Testis (tissue), 2 donors: ENCODE data around the gene MYO1E.

Source experiments
- CTCF ChIP-seq, 3 experiments: fragments of 450-650 bp in 2 of 3; fragments of 200-600 bp in 1 of 3; sonication (generic) in 1 of 3; IDR thresholded peaks; one replicate each; pipeline ENCODE4 v1.5.1; 2016 to 2019; ENCODE audit warnings: antibody characterized with exemption in 3 of 3, mild to moderate bottlenecking in 2 of 3, moderate library complexity in 1 of 3
- POLR2A ChIP-seq: fragments of 450-650 bp; IDR thresholded peaks from one replicate; pipeline ENCODE4 v1.6.1; 2017; ENCODE audit warnings: antibody characterized with exemption, mild to moderate bottlenecking, moderate library complexity

GRCh38 chr15:59292442-59293151 lies 80.1 kb downstream of the MYO1E start:
- TF ChIP-seq CTCF (IDR thresholded peaks at IDR 0.05) (no peak), POLR2A (no peak)
